GM12878 (cell line): Measurements from ENCODE around the gene CCL23. TPM values are rescaled to one million over a fixed set of nuclear protein-coding genes. Genes with fewer than 3 reads are reported as not detected.

Source experiments
- ATAC-seq: fragments of 200-7000 bp; cut with Tn5 transposase; 3 replicates; pipeline ENCODE4 v1.9.1; 2020; ENCODE audit warnings: mild to moderate bottlenecking, moderate library complexity
- BruUV-seq: library from RNA; stranded (reverse); fragments of 400-500 nt; replicated peaks from 2 replicates; lab custom pipeline; 2021; lab: Mats Ljungman, UMichigan
- CTCF ChIA-PET: fragments of 300-600 bp; sonication (Branson Sonifier 250); formaldehyde crosslinking; extraction: SDS; loops from one replicate; lab custom pipeline; 2021; ENCODE audit warnings: inconsistent platforms; lab: Yijun Ruan, JAX
- POLR2A ChIA-PET: fragments of 350-600 bp; formaldehyde crosslinking; extraction: SDS; loops from one replicate; lab custom pipeline; 2021; ENCODE audit warnings: inconsistent platforms; lab: Charles Lee
- RAD21 ChIA-PET: fragments of 300-600 bp; sonication (Branson Sonifier 250); formaldehyde crosslinking; loops from one replicate; lab custom pipeline; 2023; ENCODE audit warnings: antibody characterized with exemption; ENCODE audit not compliant: unreplicated experiment; lab: Charles Lee
- SMC1A ChIA-PET: fragments of 300-600 bp; sonication (Branson Sonifier 250); formaldehyde crosslinking; loops from one replicate; lab custom pipeline; 2023; ENCODE audit not compliant: unreplicated experiment, uncharacterized antibody; lab: Charles Lee
- DNase-seq: peaks from one replicate; pipeline ENCODE4 v3.0.0-alpha.2; 2011; ENCODE audit warnings: low read depth, low spot score
- FAIRE-seq: peaks from 3 replicates; lab custom pipeline; 2011; peaks lifted over from hg19 to GRCh38; lab: Jason Lieb, UNC
- H2AFZ ChIP-seq: 2 replicates; pipeline ENCODE4 v1.6.0; 2011; ENCODE audit warnings: low read depth, low read length, control low read depth; ENCODE audit not compliant: control insufficient read depth
- H3K27ac ChIP-seq: 2 replicates; pipeline ENCODE4 v1.5.1; 2011; ENCODE audit warnings: control low read depth; ENCODE audit not compliant: control insufficient read depth, insufficient read depth
- H3K27me3 ChIP-seq, 2 experiments: replicated peaks in 1 of 2; 2 replicates each; pipeline versions ENCODE4 v1.6.0 to v1.6.1; 2011; ENCODE audit warnings: low read length in 1 of 2; ENCODE audit not compliant: control insufficient read depth in 2 of 2, insufficient read depth in 2 of 2
- H3K36me3 ChIP-seq, 2 experiments: 2 replicates each; pipeline ENCODE4 v1.5.1; 2011; ENCODE audit warnings: low read length in 1 of 2; ENCODE audit not compliant: control insufficient read depth in 2 of 2, insufficient read depth in 2 of 2
- H3K4me1 ChIP-seq: 2 replicates; pipeline ENCODE4 v1.6.1; 2011; ENCODE audit warnings: mild to moderate bottlenecking, low read length, moderate library complexity, mixed read lengths; ENCODE audit not compliant: control insufficient read depth, insufficient read depth
- H3K4me2 ChIP-seq: 2 replicates; pipeline ENCODE4 v1.6.0; 2011; ENCODE audit warnings: control low read depth; ENCODE audit not compliant: control insufficient read depth, insufficient read depth
- H3K4me3 ChIP-seq: fragments of 200-600 bp; sonication (generic); 2 replicates; pipeline ENCODE4 v1.5.1; 2016
- H3K79me2 ChIP-seq: 2 replicates; pipeline ENCODE4 v1.6.0; 2011; ENCODE audit warnings: low read length; ENCODE audit not compliant: control insufficient read depth, insufficient read depth
- H3K9ac ChIP-seq: 2 replicates; pipeline ENCODE4 v1.8.0; 2011; ENCODE audit warnings: low read length, control low read depth, mixed read lengths; ENCODE audit not compliant: control insufficient read depth, insufficient read depth
- H3K9me3 ChIP-seq: replicated peaks from 3 replicates; pipeline ENCODE4 v1.5.1; 2011; ENCODE audit warnings: mild to moderate bottlenecking, low read length; ENCODE audit not compliant: control insufficient read depth, insufficient read depth
- H4K20me1 ChIP-seq: 2 replicates; pipeline ENCODE4 v1.6.0; 2011; ENCODE audit not compliant: control insufficient read depth, insufficient read depth
- CBX5 ChIP-seq: sonication (generic); IDR thresholded peaks from 2 replicates; pipeline ENCODE4 v1.6.1; 2016; ENCODE audit warnings: low read depth, moderate library complexity, mild to moderate bottlenecking, inconsistent platforms
- FOXM1 ChIP-seq: IDR thresholded peaks from 2 replicates; pipeline ENCODE4 v1.6.1; 2012; ENCODE audit warnings: low read depth, mild to moderate bottlenecking, inconsistent platforms, low read length, moderate library complexity
- HCFC1 ChIP-seq: fragments of 150-350 bp; IDR thresholded peaks from 2 replicates; pipeline ENCODE4 v1.6.1; 2014; ENCODE audit warnings: low read length
- HDAC6 ChIP-seq: fragments of 200-600 bp; sonication (generic); IDR thresholded peaks from one replicate; pipeline ENCODE4 v1.8.0; 2017; ENCODE audit warnings: antibody characterized with exemption; ENCODE audit not compliant: unreplicated experiment
- MTA2 ChIP-seq: fragments of 450-650 bp; IDR thresholded peaks from 2 replicates; pipeline ENCODE4 v1.6.1; 2016; ENCODE audit warnings: low read depth, mild to moderate bottlenecking, moderate library complexity
- NFYA ChIP-seq: IDR thresholded peaks from 2 replicates; pipeline ENCODE4 v1.6.1; 2011; ENCODE audit warnings: low read depth, mild to moderate bottlenecking, low read length, improper control_type of control experiment, borderline replicate concordance
- SUZ12 ChIP-seq: fragments of 200-600 bp; sonication (generic); IDR thresholded peaks from one replicate; pipeline ENCODE4 v1.6.1; 2018; ENCODE audit warnings: antibody characterized with exemption, mild to moderate bottlenecking; ENCODE audit not compliant: unreplicated experiment
- WGBS: methylation state at CpG from one replicate; pipeline ENCODE4 v1.1.6; 2016; ENCODE audit warnings: low lambda C conversion rate; ENCODE audit not compliant: insufficient replicate concordance, insufficient coverage; ENCODE audit errors: missing lambda C conversion rate; 5-methylcytosine and 5-hydroxymethylcytosine counted together
- in situ Hi-C: fragments of 300-500 bp; cut with MboI; formaldehyde crosslinking; loops from 9 replicates; pipeline ENCODE4 v1.14.3; 2018; ENCODE audit warnings: mixed read lengths
- intact Hi-C: fragments of 100-400 bp; cut with micrococcal nuclease; formaldehyde crosslinking; loops from one replicate; pipeline ENCODE4 v1.14.2; 2022; ENCODE audit not compliant: unreplicated experiment
- polyA plus RNA-seq, 11 experiments: library from polyadenylated mRNA; depleted of rRNA in 4 of 11; unstranded in 6 of 11; stranded (reverse) in 5 of 11; fragments of >200 nt; fragmentation: Nextera tagmentation in 4 of 11; fragmentation: Illumina TruSeq in 1 of 11; extraction: Ambion mirVana in 4 of 11; extraction: Trizol in 1 of 11; gene quantifications; 1 replicate in 1 of 11; 2 replicates in 10 of 11; pipeline versions ENCODE4 v1.2.1 to v1.2.3, GENCODE V29; 2011 to 2016; ENCODE audit warnings: inconsistent platforms in 2 of 11, missing spikeins in 2 of 11, low read depth in 1 of 11
- total RNA-seq, 4 experiments: library from RNA; depleted of rRNA in 3 of 4; stranded (reverse); fragments of >200 nt in 3 of 4; fragmentation: Illumina TruSeq in 1 of 4; extraction: Trizol in 1 of 4; gene quantifications; 2 replicates each; pipeline versions ENCODE4 v1.2.1 to v1.2.3, GENCODE V29; 2013 to 2021
- TF ChIP-seq, protein P1 (sequence below): fragments of 150-350 bp; IDR thresholded peaks from 2 replicates; pipeline ENCODE4 v1.6.1; 2014; ENCODE audit warnings: mild to moderate bottlenecking, low read depth, low read length
- TF ChIP-seq, protein P2 (sequence below): fragments of 450-650 bp; IDR thresholded peaks from 2 replicates; pipeline ENCODE4 v1.6.1; 2017; ENCODE audit warnings: low read depth, mild to moderate bottlenecking, moderate library complexity
- TF ChIP-seq, protein P3 (sequence below): fragments of 450-650 bp; IDR thresholded peaks from 2 replicates; pipeline ENCODE4 v1.6.1; 2017; ENCODE audit warnings: antibody characterized with exemption, mild to moderate bottlenecking, moderate library complexity
- TF ChIP-seq, protein P4 (sequence below): IDR thresholded peaks from 2 replicates; pipeline ENCODE4 v1.6.1; 2011; ENCODE audit warnings: low read depth, mild to moderate bottlenecking, low read length, moderate library complexity, borderline replicate concordance; ENCODE audit errors: extremely low read depth
- TF ChIP-seq, protein P5 (sequence below): IDR thresholded peaks from 2 replicates; pipeline ENCODE4 v1.6.1; 2012; ENCODE audit warnings: low read depth, low read length, improper control_type of control experiment
- TF ChIP-seq, protein P6 (sequence below): IDR thresholded peaks from 2 replicates; pipeline ENCODE4 v1.6.1; 2012; ENCODE audit warnings: low read length, inconsistent platforms

Gene CCL23
- total and polyA plus RNA-seq, 10 of the 15 experiments (the other 5 are each of a cell fraction or from before 2014, with no cell fraction given) = 0.15 to 0.62 (median 0.41) TPM; not detected in 6

DNA sequence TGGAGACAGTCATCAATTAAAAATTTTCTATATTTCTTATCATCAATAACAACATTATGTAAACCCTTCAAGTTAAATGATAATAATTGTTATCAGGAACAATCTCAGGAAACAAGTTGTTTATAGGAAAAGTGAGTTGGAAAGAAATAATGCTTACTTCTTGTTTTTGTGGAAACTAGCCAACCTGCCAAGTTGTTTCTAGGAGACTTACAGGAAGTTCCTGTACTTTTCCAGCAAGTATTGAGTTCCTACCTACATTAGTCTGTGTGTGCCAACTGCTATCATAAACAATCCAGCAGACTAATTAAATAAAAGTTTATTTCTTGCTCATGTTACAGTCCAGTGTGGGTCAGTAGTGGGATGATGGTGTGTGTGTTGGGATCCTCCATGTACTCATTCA lies 29.6 kb downstream of the CCL23 start (continued):
- TF ChIP-seq, protein P1, sequence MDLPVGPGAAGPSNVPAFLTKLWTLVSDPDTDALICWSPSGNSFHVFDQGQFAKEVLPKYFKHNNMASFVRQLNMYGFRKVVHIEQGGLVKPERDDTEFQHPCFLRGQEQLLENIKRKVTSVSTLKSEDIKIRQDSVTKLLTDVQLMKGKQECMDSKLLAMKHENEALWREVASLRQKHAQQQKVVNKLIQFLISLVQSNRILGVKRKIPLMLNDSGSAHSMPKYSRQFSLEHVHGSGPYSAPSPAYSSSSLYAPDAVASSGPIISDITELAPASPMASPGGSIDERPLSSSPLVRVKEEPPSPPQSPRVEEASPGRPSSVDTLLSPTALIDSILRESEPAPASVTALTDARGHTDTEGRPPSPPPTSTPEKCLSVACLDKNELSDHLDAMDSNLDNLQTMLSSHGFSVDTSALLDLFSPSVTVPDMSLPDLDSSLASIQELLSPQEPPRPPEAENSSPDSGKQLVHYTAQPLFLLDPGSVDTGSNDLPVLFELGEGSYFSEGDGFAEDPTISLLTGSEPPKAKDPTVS = no peak
- TF ChIP-seq, protein P2, sequence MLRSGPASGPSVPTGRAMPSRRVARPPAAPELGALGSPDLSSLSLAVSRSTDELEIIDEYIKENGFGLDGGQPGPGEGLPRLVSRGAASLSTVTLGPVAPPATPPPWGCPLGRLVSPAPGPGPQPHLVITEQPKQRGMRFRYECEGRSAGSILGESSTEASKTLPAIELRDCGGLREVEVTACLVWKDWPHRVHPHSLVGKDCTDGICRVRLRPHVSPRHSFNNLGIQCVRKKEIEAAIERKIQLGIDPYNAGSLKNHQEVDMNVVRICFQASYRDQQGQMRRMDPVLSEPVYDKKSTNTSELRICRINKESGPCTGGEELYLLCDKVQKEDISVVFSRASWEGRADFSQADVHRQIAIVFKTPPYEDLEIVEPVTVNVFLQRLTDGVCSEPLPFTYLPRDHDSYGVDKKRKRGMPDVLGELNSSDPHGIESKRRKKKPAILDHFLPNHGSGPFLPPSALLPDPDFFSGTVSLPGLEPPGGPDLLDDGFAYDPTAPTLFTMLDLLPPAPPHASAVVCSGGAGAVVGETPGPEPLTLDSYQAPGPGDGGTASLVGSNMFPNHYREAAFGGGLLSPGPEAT = no peak
- TF ChIP-seq MTA2 = no peak

DNA sequence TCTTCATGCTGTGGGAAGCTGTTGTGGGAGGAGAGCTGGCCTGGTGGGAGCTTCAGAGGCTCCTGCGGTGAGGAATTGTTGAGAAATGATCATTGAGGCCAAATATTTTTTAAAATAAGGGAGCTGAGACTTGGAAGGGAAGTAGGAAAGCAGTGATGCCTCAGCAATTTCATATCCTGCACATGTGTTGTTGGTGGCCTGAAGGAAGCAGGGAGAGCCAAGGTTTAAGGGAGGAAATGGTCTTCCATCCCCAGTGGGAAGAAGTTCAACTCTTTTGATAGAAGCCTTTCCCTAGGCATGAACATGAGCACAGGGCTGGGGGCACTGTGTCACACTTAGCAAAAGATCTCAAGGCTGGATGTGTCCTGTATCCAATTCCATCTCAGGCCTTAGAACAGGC lies 31.1 kb downstream of the CCL23 start, which contains the start of gene CCL14:
Gene CCL14, minus strand, starts transcription at position 87 of the 400 bp plus-strand sequence. Its CDS starts 80 bp downstream, at position 7.
- ChIA-PET SMC1A (interaction anchor here (0.9 to 1.7 kb wide), 5 partner anchors 9 to 163 kb away, joined by 3 to 8 read pairs (median 3); no protein-coding TSS in a partner anchor), RAD21 (no interaction called here), POLR2A (no interaction called here), CTCF (interaction anchor here (1.6 to 1.8 kb wide), 2 partner anchors 71 to 162 kb away, joined by 3 to 7 read pairs; no protein-coding TSS in a partner anchor)
- no TSS peak for BruUV-seq
- H3K4me3 ChIP-seq = no peak within 1 kb of the TSS
- no peak within 1 kb of the TSS for H3K27ac ChIP-seq
- H3K9ac ChIP-seq = no peak within 1 kb of the TSS
- no peaks in the 10 kb centered on the region for H3K79me2 ChIP-seq
- intact Hi-C loops = no loop called here
- H3K4me1 ChIP-seq = no peaks in the 10 kb centered on the region
- no peak for ATAC-seq
- in situ Hi-C loops = no loop called here
- no peak for FAIRE-seq
- H3K9me3 ChIP-seq = peaks cover 2% of the 10 kb centered on the region; the same call in 2 of the 3 replicates
- no peak within 1 kb of the TSS for H2AFZ ChIP-seq
- DNase-seq = no peak
- WGBS = 82% methylated on average over 1 of the region's 1 CpG
- no peaks in the 10 kb centered on the region for H4K20me1 ChIP-seq
- H3K4me2 ChIP-seq = no peak within 1 kb of the TSS
- no peaks in the 10 kb centered on the region for H3K27me3 ChIP-seq
- no peaks in the 10 kb centered on the region for H3K36me3 ChIP-seq
- TF ChIP-seq SUZ12 (no peak), HDAC6 (no peak), CBX5 (no peak), HCFC1 (no peak), NFYA (no peak), FOXM1 (no peak)
- TF ChIP-seq, protein P3, sequence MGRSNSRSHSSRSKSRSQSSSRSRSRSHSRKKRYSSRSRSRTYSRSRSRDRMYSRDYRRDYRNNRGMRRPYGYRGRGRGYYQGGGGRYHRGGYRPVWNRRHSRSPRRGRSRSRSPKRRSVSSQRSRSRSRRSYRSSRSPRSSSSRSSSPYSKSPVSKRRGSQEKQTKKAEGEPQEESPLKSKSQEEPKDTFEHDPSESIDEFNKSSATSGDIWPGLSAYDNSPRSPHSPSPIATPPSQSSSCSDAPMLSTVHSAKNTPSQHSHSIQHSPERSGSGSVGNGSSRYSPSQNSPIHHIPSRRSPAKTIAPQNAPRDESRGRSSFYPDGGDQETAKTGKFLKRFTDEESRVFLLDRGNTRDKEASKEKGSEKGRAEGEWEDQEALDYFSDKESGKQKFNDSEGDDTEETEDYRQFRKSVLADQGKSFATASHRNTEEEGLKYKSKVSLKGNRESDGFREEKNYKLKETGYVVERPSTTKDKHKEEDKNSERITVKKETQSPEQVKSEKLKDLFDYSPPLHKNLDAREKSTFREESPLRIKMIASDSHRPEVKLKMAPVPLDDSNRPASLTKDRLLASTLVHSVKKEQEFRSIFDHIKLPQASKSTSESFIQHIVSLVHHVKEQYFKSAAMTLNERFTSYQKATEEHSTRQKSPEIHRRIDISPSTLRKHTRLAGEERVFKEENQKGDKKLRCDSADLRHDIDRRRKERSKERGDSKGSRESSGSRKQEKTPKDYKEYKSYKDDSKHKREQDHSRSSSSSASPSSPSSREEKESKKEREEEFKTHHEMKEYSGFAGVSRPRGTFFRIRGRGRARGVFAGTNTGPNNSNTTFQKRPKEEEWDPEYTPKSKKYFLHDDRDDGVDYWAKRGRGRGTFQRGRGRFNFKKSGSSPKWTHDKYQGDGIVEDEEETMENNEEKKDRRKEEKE = no peak
- TF ChIP-seq, protein P4, sequence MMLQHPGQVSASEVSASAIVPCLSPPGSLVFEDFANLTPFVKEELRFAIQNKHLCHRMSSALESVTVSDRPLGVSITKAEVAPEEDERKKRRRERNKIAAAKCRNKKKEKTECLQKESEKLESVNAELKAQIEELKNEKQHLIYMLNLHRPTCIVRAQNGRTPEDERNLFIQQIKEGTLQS = no peak
- TF ChIP-seq, protein P5, sequence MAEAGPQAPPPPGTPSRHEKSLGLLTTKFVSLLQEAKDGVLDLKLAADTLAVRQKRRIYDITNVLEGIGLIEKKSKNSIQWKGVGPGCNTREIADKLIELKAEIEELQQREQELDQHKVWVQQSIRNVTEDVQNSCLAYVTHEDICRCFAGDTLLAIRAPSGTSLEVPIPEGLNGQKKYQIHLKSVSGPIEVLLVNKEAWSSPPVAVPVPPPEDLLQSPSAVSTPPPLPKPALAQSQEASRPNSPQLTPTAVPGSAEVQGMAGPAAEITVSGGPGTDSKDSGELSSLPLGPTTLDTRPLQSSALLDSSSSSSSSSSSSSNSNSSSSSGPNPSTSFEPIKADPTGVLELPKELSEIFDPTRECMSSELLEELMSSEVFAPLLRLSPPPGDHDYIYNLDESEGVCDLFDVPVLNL = no peak
- TF ChIP-seq, protein P6, sequence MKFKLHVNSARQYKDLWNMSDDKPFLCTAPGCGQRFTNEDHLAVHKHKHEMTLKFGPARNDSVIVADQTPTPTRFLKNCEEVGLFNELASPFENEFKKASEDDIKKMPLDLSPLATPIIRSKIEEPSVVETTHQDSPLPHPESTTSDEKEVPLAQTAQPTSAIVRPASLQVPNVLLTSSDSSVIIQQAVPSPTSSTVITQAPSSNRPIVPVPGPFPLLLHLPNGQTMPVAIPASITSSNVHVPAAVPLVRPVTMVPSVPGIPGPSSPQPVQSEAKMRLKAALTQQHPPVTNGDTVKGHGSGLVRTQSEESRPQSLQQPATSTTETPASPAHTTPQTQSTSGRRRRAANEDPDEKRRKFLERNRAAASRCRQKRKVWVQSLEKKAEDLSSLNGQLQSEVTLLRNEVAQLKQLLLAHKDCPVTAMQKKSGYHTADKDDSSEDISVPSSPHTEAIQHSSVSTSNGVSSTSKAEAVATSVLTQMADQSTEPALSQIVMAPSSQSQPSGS = no peak
